ENCODE measurements around the gene CSMD2.

The CSMD2 gene

DNA sequence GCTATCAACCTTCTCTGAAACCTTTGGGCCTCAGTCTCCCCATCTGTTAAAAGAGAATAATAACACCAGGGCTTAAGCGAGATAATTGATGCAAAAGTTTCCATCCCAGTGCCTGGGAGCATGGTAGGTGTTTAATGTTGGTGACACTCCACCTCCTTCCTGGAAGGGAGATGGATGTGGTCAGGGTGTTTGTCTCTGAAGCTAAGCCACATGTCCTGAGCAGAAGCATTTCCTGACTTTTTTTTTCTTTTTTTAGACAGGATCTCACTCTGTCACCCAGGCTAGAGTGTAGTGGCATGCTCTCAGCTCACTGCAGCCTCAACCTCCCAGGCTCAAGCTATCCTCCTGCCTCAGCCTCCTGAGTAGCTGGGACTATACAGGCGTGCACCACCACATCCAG is 373.8 kb downstream of the CSMD2 start:
- no peak for DNase-seq

DNA sequence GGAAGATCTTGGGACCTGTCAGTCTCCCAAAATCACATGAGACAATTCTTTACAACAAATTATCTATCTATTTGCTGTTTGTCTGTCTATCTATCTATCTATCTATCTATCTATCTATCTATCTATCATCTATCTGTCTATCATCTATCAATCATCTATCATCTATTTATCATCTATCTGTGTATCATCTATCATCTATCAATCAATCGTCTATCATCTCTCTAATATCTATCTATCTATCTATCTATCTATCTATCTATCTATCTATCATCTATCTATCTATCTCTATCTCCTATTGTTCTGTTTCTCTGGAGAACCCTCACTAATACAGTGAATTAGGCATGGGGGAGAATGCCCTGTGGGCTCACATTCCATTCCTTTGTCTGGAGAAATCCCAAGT is 374.5 kb downstream of the CSMD2 start:
- no peak for DNase-seq

DNA sequence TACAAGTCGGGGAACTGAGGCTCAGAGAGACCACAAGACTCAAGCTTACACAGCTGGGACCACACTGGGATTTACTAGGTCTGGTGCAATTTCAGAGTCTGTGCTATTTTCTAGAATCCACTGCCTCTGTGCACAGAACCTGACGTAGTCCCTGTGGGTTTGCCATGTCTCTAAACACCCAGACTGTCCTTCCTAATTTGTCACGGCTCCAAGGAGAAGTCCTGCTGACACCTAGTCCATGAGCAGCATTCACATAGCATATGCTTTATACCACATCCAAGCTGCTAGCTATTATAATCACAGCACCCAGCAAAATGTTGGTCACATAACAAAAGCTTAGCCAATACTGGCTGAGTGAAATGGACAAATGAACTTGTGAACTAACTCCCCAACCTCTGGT is 380.2 kb downstream of the CSMD2 start:
- no peak for DNase-seq

DNA sequence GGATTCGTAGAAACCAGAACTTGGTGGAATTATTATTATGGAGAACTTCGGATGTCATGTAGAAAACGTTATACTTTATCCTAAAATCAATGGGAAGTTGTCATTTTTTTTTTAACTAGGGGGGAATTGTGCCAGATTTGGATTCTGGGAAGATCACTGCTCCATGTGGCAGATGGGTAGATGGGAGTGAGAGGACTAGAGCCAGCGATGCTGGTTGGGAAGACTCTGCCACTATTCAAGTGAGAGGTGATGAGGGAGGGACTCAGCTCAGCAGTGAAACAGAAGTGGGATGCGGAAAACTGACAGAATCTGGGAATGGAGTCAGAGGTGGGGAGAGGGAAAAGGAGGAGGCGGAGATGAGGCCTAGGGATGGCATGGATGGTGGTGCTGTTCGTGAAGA is 382.3 kb downstream of the CSMD2 start:
- no peak for DNase-seq

DNA sequence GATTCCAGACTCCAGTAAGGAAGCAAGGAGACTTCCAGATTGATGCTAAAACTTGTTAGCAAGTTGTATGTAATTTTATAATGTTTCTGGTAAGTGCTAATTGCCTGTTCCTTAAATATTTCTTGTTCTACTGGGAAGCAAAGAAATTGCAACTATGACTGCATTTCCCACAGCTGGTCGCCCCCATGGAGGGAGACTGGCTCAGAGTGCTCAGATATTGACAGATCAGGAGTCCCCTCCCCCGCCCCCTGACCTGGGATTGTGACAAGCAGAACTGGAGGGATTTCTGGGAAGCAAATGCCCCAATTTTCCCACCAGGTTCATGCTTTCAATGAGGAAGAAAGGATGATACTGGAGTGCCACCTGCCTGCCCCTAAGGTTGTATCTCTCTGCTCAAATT is 383.4 kb downstream of the CSMD2 start:
- no peak for DNase-seq

DNA sequence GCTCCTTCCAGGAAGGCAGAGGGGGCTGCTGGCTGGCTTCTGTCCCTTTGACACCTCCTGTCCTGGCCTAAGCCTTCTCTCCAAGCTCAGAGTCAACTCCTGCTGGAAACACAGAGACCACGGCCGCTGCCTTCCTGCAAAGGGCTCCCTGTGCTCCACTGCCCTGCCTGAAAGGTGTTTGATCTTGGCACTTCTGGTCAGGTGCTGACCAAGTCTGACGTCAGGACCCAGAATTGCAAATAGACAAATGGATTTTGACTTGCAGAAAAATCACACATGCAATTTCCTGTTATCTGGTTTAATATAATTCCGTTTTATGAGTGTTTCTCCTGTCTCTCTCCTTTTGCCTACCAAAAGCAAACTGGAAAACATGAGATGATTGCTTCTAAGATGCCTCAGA is 387.7 kb downstream of the CSMD2 start:
- DNase-seq, result no peak

DNA sequence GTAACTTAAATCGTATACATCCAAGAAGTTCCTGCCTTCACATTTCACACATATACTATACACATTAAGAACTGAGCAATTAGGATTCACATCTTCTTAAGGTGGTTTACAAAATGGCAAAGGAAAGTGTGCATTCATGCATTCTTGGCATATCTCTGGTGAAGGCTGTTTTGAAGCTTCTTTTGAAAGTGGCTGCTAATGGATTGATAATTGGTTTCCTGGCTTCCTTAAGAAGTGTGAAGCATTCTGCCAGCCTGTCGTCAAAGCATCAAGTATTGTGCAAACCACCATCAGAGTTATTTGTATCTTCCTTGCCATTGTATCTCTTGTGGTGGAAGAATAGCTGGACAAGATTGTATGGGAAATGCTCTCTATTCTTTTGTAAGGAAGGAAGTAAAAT is 396.2 kb downstream of the CSMD2 start:
- no peak for DNase-seq

DNA sequence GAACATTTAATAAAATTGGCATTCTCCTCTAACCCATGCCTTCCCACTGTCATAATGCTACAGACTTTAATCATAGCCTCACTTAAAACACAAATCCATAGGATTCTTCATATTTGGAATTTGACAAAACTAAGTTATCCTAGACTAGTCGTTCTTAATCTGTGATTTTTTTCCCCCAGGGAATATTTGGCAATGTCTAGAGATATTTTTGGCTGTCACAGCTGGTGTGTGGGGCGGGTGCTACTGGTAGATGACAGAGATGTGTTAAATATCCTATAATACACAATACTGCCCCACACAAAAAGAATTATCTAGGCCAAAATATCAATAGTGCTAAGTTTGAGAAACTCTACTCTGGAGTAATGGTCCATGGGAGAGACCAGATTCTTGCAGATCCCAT is 396.9 kb downstream of the CSMD2 start:
- DNase-seq, result no peak

DNA sequence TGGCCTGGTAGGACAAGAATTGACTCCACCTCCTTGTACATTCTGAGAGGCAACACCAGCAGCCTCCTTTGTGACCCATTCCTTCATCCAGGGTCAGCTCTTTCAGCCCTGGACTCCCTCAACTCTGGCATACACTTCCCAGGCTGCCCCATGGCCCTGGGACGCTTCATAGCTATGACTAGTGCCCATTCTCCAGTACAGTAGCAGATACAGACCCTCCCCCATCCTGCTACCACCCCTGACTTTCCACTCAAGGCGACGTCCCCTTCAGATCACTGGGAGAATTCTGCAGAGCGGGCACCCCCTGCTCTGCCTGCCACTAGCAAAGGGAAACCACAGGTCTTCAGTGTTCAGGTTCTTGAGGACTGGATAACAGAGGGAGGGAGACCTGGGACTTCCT is 400.9 kb downstream of the CSMD2 start:
- no peak for DNase-seq

DNA sequence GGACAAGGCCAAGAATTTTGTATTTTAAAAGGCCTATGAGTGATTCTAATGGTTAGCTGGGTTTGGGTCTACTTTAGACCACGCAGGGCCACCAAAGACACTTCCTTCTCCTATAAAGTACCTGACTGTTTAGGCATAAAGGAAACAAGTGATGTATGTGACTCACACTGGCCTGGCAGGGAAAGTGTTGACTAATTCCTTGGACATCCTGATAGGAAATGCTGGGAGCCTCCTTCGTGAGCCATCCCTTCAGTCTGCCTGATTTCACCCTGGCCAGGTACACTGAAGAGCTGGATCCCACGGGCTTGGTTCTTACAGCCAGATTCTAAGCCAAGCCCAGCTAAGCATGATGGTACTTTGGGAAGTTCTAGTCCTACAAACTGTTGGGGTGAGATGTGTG is 401.6 kb downstream of the CSMD2 start:
- DNase-seq, result no peak

DNA sequence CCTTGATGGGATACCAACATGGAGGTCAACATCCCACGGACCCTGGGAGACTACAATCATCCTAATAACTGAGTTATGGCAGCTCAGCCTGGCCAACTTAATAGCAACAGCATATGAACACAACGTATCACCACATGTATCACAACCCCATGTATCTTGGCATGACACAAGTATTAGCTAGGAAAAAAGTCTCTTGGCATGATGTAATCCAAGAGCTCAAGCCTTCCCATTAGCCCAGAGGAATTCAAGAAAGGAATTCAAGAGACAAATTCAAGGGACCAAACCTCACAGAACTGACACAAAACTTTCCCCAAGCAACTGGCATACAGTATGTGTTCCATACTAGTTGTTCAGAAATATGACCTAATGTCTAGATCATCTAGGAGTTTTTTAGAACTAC is 402.1 kb downstream of the CSMD2 start:
- DNase-seq, result no peak

DNA sequence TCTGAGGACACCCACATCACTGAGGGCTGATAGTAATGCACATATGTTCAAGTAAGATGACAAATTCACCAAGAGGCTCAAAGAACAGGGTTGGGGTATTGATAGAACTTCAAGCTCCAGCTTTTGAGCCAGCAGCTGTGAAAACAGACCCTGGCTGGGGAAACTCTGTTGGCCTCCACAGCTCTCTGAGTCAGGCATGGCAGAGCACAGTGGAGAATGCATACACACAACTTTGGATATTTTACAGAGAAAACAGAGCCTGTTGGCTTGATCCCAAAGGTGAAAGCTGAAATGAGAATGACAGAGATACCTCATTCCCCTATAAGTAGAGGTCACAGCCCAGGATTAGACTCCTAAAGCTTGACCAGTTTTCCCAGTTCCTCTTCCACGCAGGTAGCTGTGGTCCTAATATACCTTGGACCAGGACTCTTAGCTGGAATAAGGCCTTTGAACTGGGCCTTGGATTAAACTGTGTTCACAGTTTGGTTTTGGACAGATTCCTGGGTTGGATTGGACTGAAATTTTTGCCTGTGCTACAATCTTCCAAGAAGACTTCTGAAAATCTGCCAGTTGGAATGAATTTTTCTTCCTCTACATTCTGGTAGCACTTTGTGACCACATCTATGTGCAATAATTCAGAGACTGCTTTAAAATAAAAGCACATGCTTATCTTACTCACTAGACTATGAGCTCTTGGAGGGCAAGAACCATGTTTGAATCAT is 402.8 kb downstream of the CSMD2 start:
- no peak for DNase-seq

DNA sequence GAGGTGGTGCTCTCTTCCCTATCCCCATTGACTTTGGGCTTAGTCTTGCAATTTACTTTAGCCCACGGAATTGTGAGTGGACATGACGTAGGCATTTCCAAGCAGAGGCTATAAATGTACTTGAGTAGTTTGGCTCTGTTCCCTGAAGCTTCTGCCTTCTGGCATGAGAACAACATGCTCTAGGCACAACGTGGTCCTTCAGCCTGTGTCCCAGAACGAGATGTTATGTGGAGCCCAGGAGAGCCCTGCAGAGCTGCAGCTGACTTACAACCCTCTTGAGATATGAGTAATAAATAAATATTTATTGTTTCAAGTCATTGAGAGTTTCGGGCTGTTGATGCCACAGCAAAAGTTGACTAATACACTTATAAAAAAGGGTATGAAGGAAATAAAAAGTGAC is 406.3 kb downstream of the CSMD2 start:
- DNase-seq, result no peak

DNA sequence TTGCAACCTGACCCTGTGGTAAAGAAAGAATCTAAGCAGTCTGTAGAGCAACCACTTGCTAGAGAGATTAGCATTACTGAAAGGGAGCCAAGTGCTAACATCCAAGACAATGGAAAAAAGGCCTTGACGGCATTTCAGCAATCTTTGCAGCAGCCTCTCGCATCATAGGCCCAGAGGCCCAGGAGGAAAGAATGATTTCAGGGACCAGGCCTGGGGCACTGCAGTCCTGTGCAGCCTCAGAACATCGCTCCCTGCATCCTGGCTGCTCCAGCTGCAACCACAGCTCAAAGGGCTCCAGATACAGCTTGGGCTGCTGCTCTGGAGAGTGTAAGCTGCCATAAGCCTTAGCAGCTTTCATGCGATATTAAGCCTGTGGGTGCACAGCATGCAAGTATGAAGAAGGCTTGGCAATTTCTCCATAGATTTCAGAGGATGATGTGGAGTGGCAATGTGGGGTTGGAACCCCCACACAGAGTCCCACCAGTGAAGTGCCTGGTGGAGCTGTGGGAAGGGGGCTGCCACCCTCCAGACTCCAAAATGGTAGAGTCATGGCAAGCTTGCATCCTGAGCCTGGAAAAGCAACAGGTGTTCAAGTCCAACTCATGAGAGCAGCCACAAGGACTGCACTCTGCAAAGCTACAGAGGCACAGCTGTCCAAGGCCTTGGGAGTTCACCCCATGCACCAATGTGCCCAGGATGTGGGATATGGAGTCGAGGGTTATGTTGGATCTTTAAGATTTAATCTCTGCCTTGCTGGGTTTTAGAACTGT is 411.8 kb downstream of the CSMD2 start:
- DNase-seq, result no peak

DNA sequence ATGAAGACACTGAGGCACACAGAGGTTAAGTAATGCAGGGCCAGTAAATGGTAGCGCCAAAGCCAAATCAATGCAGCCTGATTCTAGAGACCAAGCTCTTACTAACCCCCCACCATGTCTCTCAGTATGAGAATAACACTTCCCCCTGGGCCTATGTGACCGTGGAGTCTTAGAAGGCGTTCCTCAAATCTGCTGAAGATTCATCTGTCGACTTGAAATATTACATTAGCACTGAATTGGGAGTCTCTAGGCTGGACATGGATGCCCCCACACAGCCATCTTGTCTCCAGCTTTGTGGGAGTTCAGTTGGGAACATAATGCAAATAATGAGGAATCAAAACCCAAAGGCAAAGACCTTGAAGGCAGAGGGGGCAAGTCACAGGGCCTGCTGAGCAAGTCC is 419.1 kb downstream of the CSMD2 start:
- DNase-seq, result no peak

DNA sequence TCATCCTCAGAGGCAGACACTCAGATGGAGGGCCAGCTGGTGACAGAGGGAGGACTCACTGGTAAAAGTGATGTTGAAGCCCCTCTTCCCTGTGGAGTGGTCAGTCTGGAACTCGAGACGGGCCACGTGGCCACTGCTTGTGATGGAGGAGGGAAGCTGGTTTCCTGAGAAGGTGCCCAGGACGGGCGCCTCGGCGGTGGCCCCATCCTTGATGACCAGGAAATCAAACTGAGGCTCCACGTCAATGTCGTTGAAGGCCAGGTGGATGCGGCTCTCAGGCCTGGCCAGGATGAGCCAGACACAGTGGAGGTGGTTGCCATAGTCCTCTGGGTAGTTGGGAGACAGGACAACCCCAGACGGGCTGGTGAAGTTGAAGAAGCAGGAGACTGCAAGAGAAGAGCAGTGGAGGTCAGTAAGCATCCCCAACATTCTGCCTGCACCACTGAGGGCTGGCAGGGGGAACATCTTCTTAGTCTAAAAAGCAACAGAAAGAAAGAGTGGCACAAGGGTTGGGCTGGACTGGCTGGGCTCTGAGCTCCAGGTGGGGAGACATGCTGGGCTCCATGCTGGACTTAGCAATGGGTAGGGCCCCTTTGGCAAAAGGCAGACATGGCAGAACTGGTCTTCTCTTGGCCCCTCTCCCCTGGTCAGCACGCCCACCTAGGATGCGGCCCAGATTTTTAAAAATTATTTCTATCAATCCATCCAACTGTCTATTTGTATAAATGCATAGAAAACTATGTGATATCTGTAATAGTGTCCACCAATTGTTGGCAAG is 421.6 kb downstream of the CSMD2 start:
- no peak for DNase-seq

DNA sequence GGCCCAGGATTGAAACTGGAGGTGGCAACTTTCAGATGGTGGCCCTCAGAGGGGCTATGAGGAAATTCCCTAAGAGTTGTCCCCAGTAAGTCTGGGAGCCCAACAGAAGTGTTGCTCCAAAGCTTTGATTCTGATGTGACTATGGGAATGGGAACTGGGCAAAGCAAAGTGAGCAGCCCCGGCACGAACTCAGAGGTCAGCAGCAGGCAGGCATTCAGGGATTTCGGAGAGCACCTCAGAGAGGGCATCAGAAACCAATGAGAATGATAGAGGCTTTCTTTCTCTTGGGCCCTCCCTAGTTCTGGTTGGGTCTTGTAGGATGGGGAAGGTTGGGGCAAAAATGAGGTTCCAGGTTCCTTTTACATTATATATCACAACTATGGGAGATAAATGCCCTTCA is 422.4 kb downstream of the CSMD2 start:
- DNase-seq, result no peak

DNA sequence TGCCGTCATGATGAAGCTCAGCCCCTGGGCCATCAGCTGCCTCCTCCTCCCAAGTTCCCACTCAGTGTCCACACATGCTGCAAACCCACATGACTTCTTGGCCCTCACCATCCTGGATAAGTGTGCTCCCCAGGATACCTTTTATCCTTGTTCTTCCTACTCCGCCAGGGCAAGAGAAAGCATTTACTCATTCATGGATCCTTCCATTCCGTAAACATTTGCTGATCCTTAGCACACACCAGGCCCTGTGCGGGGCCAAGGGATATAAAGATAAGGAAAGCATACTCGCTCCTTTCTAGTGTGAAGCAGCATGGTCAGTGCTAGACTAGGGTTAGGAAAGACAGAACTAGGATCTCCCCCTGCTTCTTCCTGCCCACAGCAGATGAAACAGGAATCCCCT is 423.3 kb downstream of the CSMD2 start:
- no peak for DNase-seq

DNA sequence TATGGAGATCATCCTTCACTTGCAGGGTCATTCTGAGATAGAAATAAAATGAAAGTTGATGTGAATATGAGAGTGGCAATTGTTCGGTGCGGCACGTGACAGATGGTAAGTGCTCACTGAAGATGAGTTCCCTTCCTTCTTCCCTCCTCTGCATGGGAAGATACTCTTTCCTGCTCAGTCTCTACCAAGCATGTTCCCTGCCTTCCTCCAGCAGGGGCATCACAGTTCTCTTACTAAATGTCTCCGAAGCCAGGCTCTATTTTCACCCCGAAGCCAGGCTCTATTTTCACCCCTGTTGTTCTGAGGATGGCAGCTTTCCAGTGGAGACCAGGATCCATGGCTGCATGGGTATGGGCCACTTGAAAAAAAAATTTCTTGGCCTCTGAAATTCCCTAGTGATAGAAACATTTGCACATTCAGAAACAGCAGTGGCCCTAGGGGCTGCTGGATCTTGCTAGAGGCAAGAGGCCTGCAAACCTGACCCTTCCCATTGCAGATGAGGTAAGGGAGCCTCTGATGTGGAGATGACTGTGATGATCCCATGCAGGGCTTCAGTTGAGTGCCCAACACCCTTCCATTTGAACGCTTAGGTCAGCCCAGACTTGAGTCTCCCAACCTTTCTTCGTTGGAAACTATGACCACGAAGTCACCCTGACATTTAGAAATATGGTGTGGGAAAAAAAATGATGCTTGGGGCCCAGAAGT is 424.8 kb downstream of the CSMD2 start:
- no peak for DNase-seq

DNA sequence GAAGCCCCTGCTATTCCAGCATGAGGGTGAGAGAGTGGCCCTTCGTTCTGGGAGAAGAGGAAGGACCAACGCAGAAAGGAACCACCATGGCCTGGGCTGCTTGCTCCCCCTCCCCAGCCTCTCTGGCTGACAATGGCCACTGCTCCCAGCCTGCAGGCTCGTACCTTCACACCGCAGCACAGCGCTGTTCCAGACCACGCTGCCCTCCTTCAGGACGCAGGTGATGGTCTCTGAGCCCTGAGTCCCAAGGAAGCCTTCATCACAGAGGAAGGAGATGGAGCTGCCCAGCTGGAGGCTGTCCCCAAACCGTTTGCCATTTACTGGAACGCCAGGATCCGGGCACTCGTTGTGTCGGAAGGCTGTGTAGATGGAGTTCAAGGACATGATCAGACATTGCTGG is 426.1 kb downstream of the CSMD2 start:
- DNase-seq, result no peak

DNA sequence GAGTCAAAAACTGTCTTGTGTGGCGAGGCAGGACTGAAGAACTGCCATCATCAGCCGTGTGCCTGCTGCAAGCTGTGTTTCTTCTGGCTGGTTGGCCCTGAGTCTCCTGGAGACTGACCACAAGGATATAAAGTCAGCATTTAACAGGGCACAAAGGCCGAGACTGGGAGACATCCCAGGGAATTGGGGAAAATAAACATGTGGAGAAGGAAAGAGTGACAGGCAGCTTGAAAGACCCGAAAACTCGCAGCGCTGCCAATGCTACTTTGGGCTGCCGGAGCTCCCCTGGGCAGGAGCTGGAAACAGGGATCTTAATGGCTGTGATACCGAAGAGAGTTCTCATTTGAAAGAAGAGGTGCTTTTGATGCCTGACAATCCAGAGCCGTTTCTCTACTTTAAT is 426.5 kb downstream of the CSMD2 start:
- DNase-seq, result no peak

DNA sequence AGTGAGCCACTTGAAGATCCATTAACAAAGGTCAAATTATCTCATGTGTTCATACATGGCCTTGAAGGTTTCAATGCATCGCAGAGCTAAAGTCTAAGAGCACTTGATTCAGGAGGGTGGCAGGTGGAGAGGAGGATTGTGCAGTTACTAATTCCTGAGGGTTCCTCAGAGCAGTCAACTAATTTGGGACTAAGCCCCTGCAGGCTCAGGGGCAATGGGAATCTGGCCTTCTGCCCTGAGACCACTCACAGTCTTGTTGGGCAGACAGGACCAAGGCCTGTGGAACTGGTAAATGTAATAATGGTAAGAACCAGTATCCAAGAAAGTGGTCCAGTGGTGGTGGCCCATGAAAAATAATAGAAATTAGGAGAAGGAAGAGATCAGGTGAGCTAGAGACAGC is 428.5 kb downstream of the CSMD2 start:
- no peak for DNase-seq

DNA sequence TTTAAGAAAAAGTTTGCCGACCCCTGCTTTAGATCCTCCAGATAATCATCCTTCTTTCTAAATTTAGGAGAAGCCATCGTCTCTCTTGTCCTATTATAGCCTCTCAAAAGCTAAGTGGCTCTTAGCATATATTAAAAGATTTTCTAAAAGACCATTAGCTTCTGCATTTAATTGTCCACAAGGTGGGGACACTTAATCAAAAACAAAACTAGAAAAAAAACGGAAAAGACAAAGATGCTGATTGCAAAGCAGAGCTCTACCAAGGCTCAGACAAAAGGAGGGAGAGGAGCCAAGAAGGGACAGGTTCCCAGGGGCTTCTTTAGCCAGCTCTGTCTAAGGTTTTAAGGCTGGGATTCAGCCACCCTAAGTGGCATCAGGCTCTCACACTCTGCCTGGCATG is 429.4 kb downstream of the CSMD2 start:
- no peak for DNase-seq

Measured in RPMI8226 (cell line).